ENCODE results near the gene LTBP3.
A peak's percentile ranks its signal among the peaks of the same experiment; 100 is the strongest.

GRCh38 chr11:65489035-65489705 is 69.0 kb downstream of the LTBP3 start:
- TF ChIP-seq, protein P1, sequence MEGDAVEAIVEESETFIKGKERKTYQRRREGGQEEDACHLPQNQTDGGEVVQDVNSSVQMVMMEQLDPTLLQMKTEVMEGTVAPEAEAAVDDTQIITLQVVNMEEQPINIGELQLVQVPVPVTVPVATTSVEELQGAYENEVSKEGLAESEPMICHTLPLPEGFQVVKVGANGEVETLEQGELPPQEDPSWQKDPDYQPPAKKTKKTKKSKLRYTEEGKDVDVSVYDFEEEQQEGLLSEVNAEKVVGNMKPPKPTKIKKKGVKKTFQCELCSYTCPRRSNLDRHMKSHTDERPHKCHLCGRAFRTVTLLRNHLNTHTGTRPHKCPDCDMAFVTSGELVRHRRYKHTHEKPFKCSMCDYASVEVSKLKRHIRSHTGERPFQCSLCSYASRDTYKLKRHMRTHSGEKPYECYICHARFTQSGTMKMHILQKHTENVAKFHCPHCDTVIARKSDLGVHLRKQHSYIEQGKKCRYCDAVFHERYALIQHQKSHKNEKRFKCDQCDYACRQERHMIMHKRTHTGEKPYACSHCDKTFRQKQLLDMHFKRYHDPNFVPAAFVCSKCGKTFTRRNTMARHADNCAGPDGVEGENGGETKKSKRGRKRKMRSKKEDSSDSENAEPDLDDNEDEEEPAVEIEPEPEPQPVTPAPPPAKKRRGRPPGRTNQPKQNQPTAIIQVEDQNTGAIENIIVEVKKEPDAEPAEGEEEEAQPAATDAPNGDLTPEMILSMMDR (IDR thresholded peaks at IDR 0.05 in 4 of 5, conservative IDR thresholded peaks at IDR 0.05 in 1 of 5): no peak
- TF ChIP-seq POLR2A (IDR thresholded peaks at IDR 0.05): peak in 1 of 2 donors; percentile 46

All from gastrocnemius medialis (tissue), 4 donors.